ENCODE results near the gene NUDT16L1. TPM values are rescaled to one million over a fixed set of nuclear protein-coding genes. Genes with fewer than 3 reads are reported as not detected.

NUDT16L1 gene
- total RNA-seq, 2 donors from 2014 or later = 57.4 to 75.3 TPM

GRCh38 chr16:4656695-4657686, 36.4 kb upstream of the NUDT16L1 start:
- no peak for DNase-seq (ENCODE audit: low spot score)
- H3K4me1 ChIP-seq (replicated peaks) = peaks cover 2% of the 10 kb centered on the region

GRCh38 chr16:4659363-4660353, 33.7 kb upstream of the NUDT16L1 start:
- 77% methylated on average over 29 of the region's 29 CpGs for WGBS
- Histone ChIP-seq H3K4me1 (replicated peaks) (no peaks in the 10 kb centered on the region), H3K27ac (no peak overlapping the region), H3K36me3 (peaks cover 0 to 6% of the 10 kb centered on the region in 2 donors), H3K9me3 (no peaks in the 10 kb centered on the region), H3K4me3 (no peak overlapping the region), H3K27me3 (replicated peaks; ENCODE audit: insufficient read depth) (no peaks in the 10 kb centered on the region)
- no peak for DNase-seq (ENCODE audit: low spot score)
- TF ChIP-seq CTCF (IDR thresholded peaks at IDR 0.05) (no peak), POLR2AphosphoS5 (IDR thresholded peaks at IDR 0.05) (no peak), POLR2A (IDR thresholded peaks at IDR 0.05) (no peak)
- intact Hi-C loops (cut with DNase I) = no loop called here

More at GRCh38 chr16:4656695-4657686, 36.4 kb upstream of the NUDT16L1 start:
- Histone ChIP-seq H3K9me3 (no peaks in the 10 kb centered on the region), H3K27ac (no peak overlapping the region), H3K36me3 (peaks cover 6 to 9% of the 10 kb centered on the region in 2 donors), H3K4me3 (no peak overlapping the region), H3K27me3 (replicated peaks; ENCODE audit: insufficient read depth) (no peaks in the 10 kb centered on the region)
- TF ChIP-seq CTCF (IDR thresholded peaks at IDR 0.05) (no peak), POLR2AphosphoS5 (IDR thresholded peaks at IDR 0.05) (no peak), POLR2A (IDR thresholded peaks at IDR 0.05) (no peak)
- 92% methylated on average over 25 of the region's 25 CpGs for WGBS
- intact Hi-C loops (cut with DNase I) = no loop called here

GRCh38 chr16:4660454-4661007, 32.8 kb upstream of the NUDT16L1 start:
- peaks cover 0 to 6% of the 10 kb centered on the region in 2 donors for H3K36me3 ChIP-seq
- DNase-seq (ENCODE audit: low spot score) = no peak
- H3K27ac ChIP-seq = no peak overlapping the region
- H3K4me1 ChIP-seq (replicated peaks) = no peaks in the 10 kb centered on the region
- intact Hi-C loops (cut with DNase I) = no loop called here
- H3K27me3 ChIP-seq (replicated peaks; ENCODE audit: insufficient read depth) = no peaks in the 10 kb centered on the region
- H3K9me3 ChIP-seq = no peaks in the 10 kb centered on the region
- TF ChIP-seq POLR2A (IDR thresholded peaks at IDR 0.05) (no peak), CTCF (IDR thresholded peaks at IDR 0.05) (no peak), POLR2AphosphoS5 (IDR thresholded peaks at IDR 0.05) (no peak)
- 23% methylated on average over 18 of the region's 18 CpGs for WGBS
- H3K4me3 ChIP-seq = no peak overlapping the region

- no peaks in the 10 kb centered on the region for H3K9me3 ChIP-seq
- no peak overlapping the region for H3K4me3 ChIP-seq
- peaks cover 0 to 6% of the 10 kb centered on the region in 2 donors for H3K36me3 ChIP-seq
- H3K27me3 ChIP-seq (replicated peaks; ENCODE audit: insufficient read depth) = no peaks in the 10 kb centered on the region
- no peak for DNase-seq (ENCODE audit: low spot score)
- no peak for TF ChIP-seq POLR2AphosphoS5 (IDR thresholded peaks at IDR 0.05)
- TF ChIP-seq POLR2A (IDR thresholded peaks at IDR 0.05) = no peak
- H3K4me1 ChIP-seq (replicated peaks) = no peaks in the 10 kb centered on the region
- H3K27ac ChIP-seq = no peak overlapping the region
- intact Hi-C loops (cut with DNase I) = no loop called here
- 54% methylated on average over 11 of the region's 11 CpGs for WGBS
Observed at GRCh38 chr16:4661661-4662060, 31.7 kb upstream of the NUDT16L1 start.

- 82% methylated on average over 5 of the region's 5 CpGs for WGBS
- Histone ChIP-seq H3K9me3 (no peaks in the 10 kb centered on the region), H3K27ac (no peak overlapping the region), H3K4me3 (no peak overlapping the region), H3K4me1 (replicated peaks) (no peaks in the 10 kb centered on the region), H3K27me3 (replicated peaks; ENCODE audit: insufficient read depth) (no peaks in the 10 kb centered on the region), H3K36me3 (peaks cover 0 to 12% of the 10 kb centered on the region in 2 donors)
- TF ChIP-seq CTCF (IDR thresholded peaks at IDR 0.05) (no peak), POLR2AphosphoS5 (IDR thresholded peaks at IDR 0.05) (no peak), POLR2A (IDR thresholded peaks at IDR 0.05) (no peak)
- intact Hi-C loops (cut with DNase I) = no loop called here
- no peak for DNase-seq (ENCODE audit: low spot score)
Observed at GRCh38 chr16:4663465-4663776, 29.9 kb upstream of the NUDT16L1 start.
